GM18867 (cell line): ENCODE measurements around the gene NUCKS1.

Source experiments
- ATAC-seq: cut with Tn5 transposase; IDR thresholded peaks from one replicate; pipeline ENCODE4 v1.9.1; 2021; ENCODE audit warnings: mild to moderate bottlenecking, moderate library complexity; ENCODE audit not compliant: unreplicated experiment

The NUCKS1 gene

DNA sequence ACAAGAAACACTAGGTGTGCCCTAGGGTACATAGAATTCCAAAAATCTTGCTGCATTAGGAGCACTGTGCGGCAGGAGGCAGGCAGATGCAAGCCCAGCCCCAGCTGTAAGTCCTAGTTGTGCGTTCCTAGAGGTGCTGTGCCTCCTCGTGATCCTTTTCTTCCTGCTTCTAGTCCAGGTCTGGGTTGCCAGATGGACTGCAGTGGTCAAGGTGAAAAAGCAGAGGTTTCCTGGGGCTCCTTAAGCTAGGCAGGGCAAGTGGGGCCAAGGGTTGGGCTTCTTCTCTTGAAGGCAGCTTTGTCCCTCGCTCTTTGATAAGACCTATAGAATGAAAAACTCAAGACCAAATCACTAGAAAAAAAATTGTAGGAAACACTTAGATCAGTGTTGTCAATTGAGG lies 48.1 kb downstream of the NUCKS1 start:
- ATAC-seq, result no peak

DNA sequence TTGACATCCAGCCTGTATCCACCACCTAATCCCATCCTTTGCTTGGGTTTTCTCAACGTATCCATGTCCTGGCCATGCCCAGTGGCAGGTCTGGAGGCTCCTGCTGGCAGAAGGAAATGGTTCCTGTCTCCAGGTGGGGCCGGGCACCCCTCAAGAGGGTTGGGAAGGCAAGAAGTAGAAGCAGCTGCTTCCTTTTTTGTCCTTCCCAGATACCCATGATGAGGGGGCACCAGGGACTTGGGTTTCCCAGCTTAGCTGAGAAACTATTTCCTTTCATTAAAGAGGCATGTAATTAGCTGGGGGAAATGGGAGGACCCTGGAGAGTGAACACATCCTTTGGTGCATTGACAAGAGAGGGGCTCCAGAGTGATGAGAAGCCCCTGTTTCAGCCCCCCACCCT lies 48.6 kb downstream of the NUCKS1 start:
- ATAC-seq, result no peak

DNA sequence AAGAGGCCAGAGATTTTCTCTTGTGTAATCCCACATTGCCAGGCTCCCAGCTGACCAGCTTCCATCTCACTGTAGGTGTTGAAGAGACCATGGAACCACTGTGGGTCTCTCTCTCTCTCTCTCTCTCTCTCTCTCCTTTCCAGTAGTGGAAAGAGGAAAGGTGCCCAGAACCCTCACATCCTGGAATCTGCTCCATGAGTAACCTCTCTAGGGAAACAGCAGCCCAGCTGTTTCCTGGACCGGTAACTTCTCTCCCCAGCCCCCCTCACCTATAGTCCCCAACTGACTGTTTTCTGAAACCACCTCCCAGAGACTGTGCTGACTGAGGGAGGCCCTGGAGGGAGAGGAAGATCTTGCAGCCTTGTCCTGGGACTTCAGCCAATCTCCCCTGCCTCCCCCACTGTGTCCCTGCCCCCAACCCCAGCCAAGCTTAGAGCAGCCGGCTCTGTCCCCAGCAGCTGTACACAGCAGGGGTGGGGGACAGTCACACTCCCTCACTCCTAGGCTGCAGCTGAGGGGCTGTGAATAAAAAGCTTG lies 49.0 kb downstream of the NUCKS1 start:
- ATAC-seq, result no peak

GRCh38 chr1:205699416-205699815 lies 50.6 kb downstream of the NUCKS1 start:
- ATAC-seq, result no peak

DNA sequence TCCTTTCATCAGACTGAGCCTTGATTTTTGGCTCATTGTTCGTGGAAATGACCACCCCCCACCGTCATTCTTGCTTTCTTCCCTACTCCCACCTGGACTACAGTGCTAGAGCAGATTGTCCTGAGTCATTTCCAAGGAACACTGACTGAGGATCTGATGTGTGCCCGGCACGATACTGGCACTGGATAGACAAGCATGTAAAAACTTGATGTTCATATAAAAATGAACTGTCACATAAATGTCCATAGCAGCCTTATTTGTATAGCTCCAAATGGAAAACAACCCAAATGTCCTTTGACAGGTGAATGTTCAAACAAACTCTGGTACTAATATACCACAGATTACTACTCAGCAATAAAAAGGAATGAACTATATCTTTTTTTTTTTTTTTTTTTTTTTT lies 51.1 kb downstream of the NUCKS1 start:
- ATAC-seq, result no peak

- no peak for ATAC-seq
These were observed 56.5 kb downstream of the NUCKS1 start for GRCh38 chr1:205693421-205693991.

DNA sequence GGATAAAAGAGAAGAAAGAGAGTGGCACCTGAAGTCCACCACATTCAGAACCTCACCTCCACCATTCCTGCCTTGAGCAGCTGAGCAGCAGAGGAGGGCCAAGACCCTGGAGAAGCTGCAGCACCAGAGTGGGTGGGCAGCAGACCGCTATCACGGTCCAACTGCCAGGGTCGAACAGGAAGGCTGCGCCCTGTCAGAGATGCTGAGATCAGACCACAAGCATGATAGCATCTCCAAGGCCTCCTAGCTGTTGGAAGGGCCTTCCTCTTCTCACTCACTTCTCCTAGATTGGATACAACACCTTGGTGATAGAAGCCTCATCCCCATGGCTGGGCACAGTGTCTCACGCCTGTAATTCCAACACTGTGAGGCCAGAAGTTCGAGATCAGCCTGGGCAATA lies 57.6 kb downstream of the NUCKS1 start:
- ATAC-seq, result no peak

GRCh38 chr1:205690122-205690756 lies 59.7 kb downstream of the NUCKS1 start:
- ATAC-seq, result no peak

DNA sequence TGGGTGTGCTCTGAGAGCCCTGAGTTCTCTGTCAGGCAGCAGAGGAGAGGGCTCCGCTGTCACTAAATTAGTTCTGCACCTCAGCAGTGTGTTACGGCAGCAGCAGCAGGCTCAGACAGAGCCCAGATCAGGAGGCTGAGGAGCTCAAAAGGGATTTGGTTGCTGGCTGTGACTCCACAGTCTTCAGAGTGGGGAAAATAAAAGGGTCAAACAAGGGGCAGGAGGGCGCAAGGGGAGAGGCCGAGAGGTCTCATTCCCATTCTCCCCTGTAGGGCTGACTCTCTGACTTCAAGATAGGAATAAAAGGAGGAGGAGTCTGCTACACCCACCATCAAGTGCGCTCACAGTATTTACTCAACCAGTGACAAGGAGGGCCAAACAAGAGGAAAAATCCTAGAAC lies 60.5 kb downstream of the NUCKS1 start:
- no peak for ATAC-seq

DNA sequence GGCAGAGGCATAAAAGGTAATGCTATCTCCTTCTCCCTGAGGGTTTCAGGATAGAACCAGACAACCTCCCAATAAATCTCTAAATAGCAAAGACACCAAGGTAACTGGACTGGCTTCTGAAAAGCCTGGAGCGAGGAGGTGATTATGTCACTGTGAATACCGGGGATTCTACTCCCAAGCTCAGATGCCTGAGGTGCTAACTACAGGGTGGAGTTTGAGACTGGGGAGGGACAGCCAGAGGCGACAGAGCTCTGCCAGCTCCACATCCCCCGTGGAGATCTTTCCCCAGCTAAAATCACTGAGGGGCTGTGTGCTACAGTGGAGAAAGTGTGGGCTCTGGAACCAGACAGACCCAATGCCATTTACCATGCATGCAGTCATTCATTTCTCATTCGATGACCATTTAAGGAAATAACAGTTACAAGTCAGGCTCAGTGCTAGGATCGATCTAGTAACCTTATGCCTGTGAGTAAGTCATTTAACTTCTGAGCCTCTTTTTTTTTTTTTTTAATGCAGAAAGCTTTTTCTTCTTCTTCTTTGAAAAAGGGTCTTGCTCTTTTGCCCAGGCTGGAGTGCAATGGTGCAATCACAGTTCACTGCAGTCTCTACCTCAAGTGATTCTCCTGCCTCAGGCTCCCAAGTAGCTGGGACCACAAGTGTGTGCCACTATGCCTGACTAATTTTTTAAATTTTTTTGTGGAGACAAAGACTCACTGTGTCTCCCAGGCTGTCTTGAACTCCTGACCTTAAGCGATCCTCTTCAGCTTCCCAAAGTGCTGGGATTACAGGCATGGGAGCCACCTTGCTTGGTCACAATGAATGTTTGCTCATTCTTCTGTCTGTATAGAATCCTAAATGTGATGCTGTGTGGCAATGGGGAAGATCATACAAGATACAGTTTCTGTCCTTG lies 61.6 kb downstream of the NUCKS1 start:
- ATAC-seq, result no peak

- no peak for ATAC-seq
These were observed 62.7 kb downstream of the NUCKS1 start for GRCh38 chr1:205687242-205687641.

DNA sequence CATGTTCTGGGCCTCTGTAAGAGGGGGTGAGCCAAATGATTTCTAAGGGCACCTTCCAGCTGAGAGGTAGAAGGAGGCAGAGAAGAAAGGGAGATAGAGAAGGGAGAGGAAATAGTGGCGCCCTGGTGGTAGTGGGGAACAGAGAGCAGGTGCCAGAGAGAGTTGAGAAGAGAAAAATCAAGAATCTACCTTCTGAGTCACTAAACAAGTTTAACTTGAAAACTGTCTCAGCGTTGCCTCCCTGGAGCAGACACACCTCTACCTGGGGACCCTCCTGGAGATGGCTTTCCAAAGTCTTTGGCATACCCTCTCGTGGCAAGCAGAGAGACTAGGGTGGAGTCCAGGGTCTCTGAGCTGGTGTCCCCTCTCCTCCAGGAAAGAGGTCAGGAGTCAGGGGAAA lies 68.6 kb downstream of the NUCKS1 start:
- ATAC-seq, result no peak

- peak; percentile 58 for ATAC-seq
These were observed 69.7 kb downstream of the NUCKS1 start, which contains the start of gene SLC45A3 for GRCh38 chr1:205680073-205680851. Gene SLC45A3, minus strand, starts transcription at chr1:205680509. Its CDS starts 15,853 bp downstream, at chr1:205664656.

DNA sequence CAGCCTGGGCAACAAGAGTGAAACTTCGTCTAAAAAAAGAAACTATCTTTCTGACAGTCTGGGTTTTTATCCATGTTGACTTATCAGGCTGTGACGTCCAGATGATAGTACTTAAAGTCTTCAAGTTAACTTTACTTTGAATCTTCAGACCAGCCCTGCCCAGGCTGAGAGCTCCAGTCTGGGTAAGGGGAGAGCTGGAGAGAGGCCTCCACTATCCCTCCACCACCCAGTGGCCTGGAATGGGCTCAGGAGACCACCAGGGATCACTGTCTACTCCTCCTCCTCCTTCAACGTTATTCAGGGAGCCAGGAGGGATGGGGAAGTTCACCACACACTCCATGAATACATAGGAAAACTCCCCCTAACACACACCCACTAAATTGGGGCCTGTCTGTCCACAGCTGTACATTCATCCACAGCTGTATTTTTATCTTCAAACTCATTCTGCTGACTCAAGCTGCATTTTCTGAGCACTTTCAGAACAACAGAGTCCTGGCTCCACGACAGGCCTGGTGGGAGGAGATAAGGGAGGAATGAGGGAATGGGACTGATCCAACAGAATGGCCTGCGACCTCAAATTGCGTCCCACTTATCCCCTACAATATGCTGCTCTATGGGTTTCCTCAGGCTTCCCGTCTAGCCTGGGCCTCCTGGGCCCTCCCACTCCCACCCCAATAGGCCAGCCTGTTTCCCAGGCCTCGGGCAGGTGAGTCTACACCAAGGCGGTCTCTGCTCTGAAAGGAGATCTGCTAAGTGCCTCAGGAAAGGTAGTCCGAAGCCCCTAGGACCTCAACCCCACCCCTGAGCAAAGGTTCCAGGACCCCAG lies 71.5 kb downstream of the NUCKS1 start:
- no peak for ATAC-seq

GRCh38 chr1:205677167-205677566 lies 72.8 kb downstream of the NUCKS1 start:
- ATAC-seq, result no peak

DNA sequence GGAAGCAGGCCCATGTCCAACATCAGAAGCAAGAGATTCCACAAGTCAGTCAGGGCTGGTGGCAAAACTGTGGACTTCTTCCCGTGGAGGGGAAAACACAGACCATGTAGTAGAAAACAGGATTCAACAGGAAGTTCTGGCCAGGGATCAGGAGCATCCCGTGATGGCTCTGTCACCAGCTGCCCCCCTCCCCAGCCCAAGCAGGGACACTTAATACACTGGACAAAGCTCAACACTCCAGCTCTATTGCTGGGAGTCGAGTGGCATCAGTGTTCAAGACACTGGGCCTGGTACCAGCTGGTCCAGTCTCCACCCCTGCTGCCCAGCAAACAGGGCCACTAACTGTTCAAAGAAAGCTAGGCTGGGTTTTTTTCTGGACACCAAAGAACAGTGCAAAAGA lies 73.4 kb downstream of the NUCKS1 start:
- ATAC-seq, result no peak

- ATAC-seq, result no peak
These were observed 74.0 kb downstream of the NUCKS1 start for GRCh38 chr1:205676002-205676401.

DNA sequence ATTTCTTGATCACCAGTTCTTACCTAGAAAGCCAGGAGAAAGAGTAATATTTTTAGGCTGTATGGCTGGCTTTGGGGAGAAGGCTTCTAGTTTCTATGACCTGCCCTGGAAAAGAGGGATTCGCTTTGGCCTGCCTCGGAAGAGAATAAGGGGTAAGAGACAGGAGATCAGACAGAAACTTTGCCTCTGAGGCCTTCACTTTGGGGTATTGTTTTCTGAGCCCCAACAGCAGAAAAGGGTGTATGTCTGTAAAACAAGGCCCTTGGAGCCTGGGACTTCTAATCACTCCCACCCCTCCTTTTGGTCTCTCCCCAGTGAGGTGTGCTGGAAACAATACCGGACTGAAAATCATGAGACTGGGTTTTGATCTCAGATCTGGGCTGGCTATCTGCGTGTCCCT lies 74.7 kb downstream of the NUCKS1 start:
- no peak for ATAC-seq

DNA sequence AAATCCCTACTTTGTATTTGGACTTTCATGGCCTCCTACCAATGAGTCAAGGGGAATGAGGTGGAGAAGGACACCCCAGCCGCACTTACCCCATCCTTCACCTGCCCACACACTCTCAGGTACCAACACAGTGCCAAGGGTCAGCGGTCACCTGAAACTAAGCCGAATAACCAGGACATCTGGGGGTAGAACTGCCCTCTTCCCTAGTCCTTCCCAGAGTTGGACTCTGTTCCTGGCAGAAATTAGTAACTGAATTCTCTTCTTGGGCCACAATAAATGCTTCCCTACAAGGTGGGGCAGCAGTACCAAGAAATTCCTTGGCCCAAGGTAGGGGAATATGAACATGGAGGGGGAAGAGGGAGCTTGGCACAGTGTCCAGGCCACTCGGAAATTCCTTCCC lies 77.0 kb downstream of the NUCKS1 start:
- ATAC-seq, result no peak

DNA sequence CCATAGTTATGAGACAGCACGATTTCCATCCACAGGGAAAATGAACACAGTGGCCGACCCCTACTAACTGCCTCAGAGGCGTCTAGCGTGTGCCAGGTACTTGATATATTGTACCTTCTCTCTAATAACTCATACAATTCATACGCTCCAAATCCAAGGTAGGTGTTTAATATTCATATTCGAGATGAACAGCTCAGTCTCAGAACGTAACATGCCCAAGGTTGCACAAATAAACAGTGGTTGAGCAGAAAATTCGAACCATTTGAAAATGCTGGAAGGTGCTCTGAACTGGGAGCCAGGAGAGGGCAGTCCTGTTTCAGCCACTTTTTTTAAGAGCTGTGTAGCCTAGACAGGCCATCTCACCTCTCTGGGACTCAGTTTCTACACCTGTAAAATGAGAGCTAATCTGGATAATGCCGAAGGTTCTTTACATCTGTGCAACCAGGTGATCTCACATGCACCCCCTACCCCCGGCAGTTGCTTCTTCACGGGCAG lies 77.5 kb downstream of the NUCKS1 start:
- no peak for ATAC-seq
